GM15510 (cell line): Measurements from ENCODE around the gene GGPS1.

Source experiments
- POLR2A ChIP-seq: IDR thresholded peaks from 3 replicates; pipeline ENCODE4 v1.6.1; 2011; ENCODE audit warnings: borderline replicate concordance; ENCODE audit not compliant: insufficient read length; ENCODE audit errors: extremely low read depth

GGPS1 gene

DNA sequence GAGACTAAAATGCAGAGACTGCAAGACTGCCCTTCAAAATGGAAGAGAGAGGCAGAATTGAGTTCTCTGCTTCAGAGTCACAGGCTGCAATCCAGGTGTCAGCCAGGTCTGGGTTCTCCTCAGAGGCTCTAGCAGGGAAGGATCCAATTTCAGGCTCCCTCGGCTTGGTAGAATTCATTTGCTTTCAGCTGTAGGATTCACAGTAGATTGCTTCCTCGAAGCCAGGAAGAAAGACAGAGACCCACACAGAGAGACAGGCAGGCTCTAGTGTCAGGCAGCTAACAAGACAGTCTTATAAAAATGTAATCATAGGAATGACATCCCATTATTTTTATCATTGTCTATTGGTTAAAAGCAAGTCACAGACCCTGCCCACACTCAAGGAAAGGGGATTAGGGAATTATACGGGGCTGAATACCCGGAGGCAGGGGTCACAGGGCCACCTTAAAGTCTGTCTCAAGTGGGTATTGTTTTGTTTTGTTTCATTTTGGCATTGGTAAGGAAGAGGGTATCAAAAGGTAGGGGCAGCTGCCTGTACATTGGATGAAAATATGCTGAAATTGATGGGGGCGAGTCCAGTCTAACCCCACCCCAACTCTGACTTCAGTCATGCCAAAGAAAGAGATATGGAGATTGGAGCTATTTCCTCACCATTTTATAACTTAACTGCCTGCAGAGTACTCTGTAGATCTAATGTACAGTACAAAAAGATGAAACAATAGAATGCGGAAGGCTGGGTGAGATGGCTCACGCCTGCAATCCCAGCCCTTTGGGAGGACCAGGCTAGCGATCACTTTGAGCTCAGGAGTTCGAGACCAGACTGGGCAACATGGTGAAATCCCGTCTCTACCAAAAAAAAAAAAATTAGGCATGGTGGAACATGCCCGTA is 29.4 kb downstream of the GGPS1 start:
- no peak for TF ChIP-seq POLR2A

DNA sequence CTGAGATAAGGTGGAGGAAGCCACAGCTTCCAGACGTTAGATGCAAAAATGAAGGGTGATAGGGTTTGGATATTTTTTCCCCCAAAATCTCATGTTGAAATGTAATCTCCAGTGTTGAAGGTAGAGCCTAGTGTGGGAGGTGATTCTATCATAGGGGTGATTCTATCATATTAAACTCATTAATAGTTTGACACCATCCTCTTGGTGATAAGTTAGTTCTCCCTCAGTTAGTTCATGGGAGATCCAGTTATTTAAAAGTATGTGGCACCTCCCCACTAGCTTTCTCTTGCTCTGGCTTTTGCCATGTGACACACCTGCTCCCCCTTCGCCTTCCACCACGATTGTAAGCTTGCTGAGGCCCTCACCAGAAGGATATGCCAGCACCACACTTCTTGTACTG is 30.5 kb downstream of the GGPS1 start:
- no peak for TF ChIP-seq POLR2A

DNA sequence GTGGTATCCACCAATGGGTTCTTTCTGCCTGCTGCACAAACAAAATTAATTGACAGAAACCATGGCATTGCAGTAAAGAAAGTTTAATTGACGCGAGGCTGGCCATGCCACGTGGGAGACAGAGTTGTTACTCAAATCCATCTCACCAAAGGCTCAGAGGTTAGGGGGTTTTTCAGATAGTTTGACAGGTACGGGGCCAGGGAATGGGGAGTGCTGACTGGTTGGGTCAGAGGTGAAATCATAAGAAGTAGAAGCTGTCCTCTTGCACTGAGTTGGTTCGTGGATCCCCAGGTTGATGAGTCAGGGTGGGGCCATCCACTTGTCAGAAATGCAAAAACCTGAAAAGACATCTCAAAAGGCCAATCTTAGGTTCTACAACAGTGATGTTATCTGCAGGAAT is 37.9 kb downstream of the GGPS1 start:
- TF ChIP-seq POLR2A, result no peak

DNA sequence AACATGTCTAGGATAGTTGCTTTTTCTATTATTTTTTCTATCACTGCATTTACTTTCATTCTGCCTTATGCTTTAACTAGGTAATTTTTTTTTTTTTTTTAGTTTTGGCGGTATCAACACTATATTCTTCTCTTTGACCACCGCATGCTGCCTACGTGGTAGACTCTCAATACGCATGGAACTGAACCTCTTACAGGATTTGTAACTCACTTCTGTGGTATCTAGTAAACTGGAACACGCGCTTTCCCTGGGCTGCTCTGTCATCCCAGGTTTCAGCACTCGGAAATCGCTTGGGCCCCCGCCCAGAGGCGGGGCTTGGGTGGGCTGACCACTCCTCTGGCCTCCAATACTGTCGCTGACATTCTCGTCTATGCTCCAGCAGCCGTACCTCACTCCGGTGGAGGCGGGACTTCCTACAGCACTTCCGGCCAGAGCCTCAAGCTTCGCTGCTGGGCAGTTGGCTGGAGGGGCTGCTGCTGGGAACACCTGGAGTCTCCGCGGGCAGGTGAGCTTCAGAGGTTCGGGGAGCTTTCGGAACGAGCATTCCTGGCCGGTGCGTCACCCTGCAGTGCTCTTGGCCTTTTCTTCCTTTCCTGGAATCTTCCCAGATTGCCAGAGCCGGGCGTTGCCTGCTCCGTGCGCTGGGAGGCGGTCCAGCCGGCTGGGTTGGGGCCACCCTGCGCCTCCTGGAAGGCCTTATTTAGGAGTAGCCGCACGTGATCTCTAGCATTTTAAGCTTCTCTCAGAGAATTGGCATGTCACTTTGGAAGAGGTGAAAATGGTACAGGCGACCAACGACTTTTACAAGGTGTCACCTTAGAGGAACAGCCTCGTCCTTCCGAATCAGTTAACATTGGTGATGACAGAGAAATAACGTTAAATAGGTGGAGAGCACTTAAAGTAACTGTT is 38.9 kb downstream of the GGPS1 start, which contains the start of gene TBCE:
TSS of gene TBCE (plus strand) at position 428 of the 909 bp plus-strand sequence. CDS start 12,623 bp downstream, outside the sequence.
- TF ChIP-seq POLR2A, result peak; percentile 95

DNA sequence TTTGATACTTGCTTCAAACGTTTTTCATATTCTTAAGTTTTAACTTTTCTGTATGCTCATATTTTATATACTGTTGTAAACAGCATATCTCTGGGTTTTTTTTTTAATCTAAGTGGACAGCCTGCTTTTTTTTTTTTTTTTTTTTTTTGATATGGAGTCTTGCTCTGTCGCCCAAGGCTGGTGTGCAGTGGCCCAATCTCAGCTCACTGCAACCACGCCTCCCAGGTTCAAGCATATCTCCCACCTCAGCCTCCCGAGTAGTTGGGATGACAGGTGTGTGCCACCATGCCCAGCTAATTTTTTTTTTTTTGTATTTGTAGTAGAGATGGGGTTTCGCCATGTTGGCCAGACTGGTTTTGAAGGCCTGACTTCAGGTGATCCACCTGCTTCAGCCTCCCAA is 40.1 kb downstream of the GGPS1 start:
- no peak for TF ChIP-seq POLR2A

DNA sequence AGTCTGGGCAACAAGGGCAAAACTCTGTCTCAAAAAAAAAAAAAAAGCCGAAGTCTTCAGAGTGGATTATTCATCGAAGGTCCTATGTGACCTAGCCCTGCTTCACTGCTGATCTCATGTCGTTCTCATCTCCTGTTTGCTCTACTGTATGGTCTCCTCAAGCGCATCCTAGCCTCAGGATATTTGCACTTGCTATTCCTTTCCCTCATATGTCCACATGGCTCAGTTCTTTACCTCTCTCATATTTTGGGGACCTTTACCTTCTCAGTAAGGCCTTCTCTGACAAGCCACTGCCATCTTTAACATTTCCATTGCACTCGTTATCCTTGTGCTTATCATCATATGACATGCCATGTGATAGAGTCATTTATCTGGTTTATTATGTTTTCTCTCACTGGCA is 41.4 kb downstream of the GGPS1 start:
- no peak for TF ChIP-seq POLR2A

DNA sequence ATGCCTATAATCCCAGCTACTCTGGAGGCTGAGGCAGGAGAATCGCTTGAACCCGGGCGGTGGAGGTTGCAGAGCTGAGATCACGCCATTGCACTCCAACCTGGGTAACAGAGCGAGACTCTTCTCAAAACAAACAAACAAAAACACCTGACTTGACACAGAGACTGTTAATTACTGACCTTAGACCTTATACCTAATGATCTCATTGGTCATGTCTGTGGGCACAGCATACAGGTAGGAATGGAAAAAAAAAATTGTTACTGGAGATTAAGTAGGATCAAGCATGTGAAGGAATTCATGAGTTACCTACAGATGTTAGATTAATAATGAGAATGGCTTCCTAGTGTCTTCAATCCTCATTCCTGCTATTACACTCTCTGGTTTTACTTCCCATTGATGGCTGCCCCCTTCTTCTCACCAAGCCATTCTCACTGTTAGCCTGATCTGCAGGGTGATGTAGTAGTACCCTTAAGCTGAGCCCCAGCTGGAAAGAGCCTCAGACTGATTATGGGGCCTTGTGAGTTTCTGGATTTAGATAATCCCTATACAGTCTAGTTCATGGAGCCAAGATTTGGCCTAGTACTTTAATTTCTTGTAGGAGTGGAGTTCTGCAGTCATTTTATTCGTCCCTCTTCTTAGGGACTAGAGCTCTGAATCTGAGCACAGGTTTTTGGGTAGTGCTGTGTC is 47.7 kb downstream of the GGPS1 start:
- TF ChIP-seq POLR2A, result no peak

DNA sequence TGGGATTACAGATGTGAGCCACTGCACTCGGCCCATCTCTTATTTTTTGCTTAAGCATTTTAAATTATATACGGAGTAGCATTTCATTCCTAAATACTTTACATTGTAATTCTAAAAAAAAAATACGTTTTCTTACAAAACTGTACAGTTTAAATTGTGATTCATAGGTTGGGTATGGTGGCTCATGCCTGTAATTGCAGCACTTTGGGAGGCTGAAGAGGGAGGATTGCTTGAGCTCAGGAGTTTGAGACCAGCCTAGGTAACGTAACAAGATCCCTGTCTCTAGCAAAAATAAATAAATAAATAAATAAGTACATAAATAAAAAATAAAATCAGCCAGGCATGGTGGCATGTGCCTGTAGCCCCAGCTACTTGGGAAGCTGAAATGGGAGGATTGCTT is 63.5 kb downstream of the GGPS1 start:
- no peak for TF ChIP-seq POLR2A
